DOHH2 (cell line): ENCODE data around the gene DCTPP1.
A peak's percentile ranks its signal among the peaks of the same experiment; 100 is the strongest.

ENCODE experiments used
- H3F3A ChIP-seq: fragments of 200-600 bp; sonication (generic), shearing (Covaris generic); 2 replicates; pipeline ENCODE4 v1.6.0; 2016; ENCODE audit warnings: antibody characterized with exemption, mild to moderate bottlenecking; ENCODE audit not compliant: control insufficient read depth, insufficient read depth
- H3K27ac ChIP-seq: fragments of 200-600 bp; sonication (generic); 2 replicates; pipeline ENCODE4 v1.5.1; 2014; ENCODE audit warnings: low read depth, mild to moderate bottlenecking, low read length, moderate library complexity
- H3K27me3 ChIP-seq: fragments of 200-600 bp; sonication (generic); 2 replicates; pipeline ENCODE4 v1.6.1; 2014; ENCODE audit warnings: mild to moderate bottlenecking, low read length, mixed read lengths; ENCODE audit not compliant: control insufficient read depth
- H3K36me3 ChIP-seq: fragments of 200-600 bp; sonication (generic); 2 replicates; pipeline ENCODE4 v1.6.1; 2014; ENCODE audit warnings: mild to moderate bottlenecking, low read length, moderate library complexity, mixed read lengths; ENCODE audit not compliant: control insufficient read depth
- H3K4me1 ChIP-seq: fragments of 200-600 bp; sonication (generic); 2 replicates; pipeline ENCODE4 v1.6.1; 2014; ENCODE audit warnings: mild to moderate bottlenecking, low read length, mixed read lengths; ENCODE audit not compliant: control insufficient read depth
- H3K4me2 ChIP-seq: fragments of 200-600 bp; sonication (generic); 2 replicates; pipeline ENCODE4 v1.6.0; 2014; ENCODE audit warnings: mild to moderate bottlenecking, low read length, moderate library complexity
- H3K4me3 ChIP-seq: fragments of 200-600 bp; sonication (generic); 2 replicates; pipeline ENCODE4 v1.5.1; 2014; ENCODE audit warnings: mild to moderate bottlenecking, low read length, mixed read lengths
- H3K79me2 ChIP-seq: fragments of 200-600 bp; sonication (generic); 2 replicates; pipeline ENCODE4 v1.6.1; 2014; ENCODE audit warnings: mild to moderate bottlenecking, low read length, mixed read lengths; ENCODE audit not compliant: control insufficient read depth
- H3K9me2 ChIP-seq: fragments of 200-600 bp; sonication (generic); replicated peaks from 2 replicates; pipeline ENCODE4 v1.6.1; 2014; ENCODE audit warnings: mild to moderate bottlenecking, low read length, mixed read lengths; ENCODE audit not compliant: control insufficient read depth
- H3K9me3 ChIP-seq: fragments of 200-600 bp; sonication (generic); 2 replicates; pipeline ENCODE4 v1.6.1; 2014; ENCODE audit warnings: antibody characterized with exemption, low read length, mixed read lengths; ENCODE audit not compliant: control insufficient read depth, insufficient read depth
- H4K20me1 ChIP-seq: fragments of 200-600 bp; sonication (generic); 2 replicates; pipeline ENCODE4 v1.6.0; 2014; ENCODE audit warnings: low read depth, mild to moderate bottlenecking, antibody characterized with exemption, low read length, moderate library complexity; ENCODE audit not compliant: control insufficient read depth, insufficient read depth
- EZH2phosphoT487 ChIP-seq: fragments of 200-600 bp; sonication (generic); IDR thresholded peaks from 2 replicates; pipeline ENCODE4 v1.6.1; 2017; ENCODE audit warnings: borderline replicate concordance, mild to moderate bottlenecking, antibody characterized with exemption, low read length, moderate library complexity, mixed read lengths
- TF ChIP-seq, protein P1 (sequence below): fragments of 200-600 bp; sonication (generic); IDR thresholded peaks from one replicate; pipeline ENCODE4 v1.5.1; 2014; ENCODE audit warnings: antibody characterized with exemption, mild to moderate bottlenecking, low read depth, low read length; ENCODE audit not compliant: poor library complexity, severe bottlenecking

Gene DCTPP1

DNA sequence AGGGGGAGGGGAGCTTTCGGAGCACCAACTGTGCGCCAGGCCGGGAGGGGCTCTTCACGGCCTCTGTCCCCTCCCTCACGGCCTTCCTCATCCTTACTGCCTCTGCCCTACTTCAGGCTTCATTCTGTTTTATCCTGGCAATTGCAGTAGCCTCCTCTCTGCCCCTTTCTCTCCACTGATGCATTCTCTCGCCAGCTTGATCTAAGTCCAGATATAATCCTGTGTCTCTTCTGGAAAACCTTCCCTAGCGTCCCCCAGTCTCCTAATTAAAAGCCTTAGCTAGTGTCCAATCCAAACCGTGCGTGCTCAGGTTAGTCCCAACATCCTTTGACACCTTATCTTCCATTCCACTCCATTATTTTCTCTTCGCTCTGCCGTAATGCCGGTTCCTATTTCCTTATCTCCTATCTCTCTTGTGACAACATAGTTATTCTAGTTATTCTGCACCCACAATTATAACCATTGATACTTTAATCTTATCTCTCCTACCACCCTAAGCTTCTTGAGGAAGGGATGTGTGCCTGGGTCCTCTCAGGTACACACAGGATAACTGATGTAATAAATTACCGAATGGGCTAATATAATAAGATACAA is 33.7 kb downstream of the DCTPP1 start:
- Histone ChIP-seq H3K79me2 (peaks cover 28% of the 10 kb centered on the region), H3K36me3 (peaks cover 31% of the 10 kb centered on the region), H3K9me3 (no peaks in the 10 kb centered on the region), H3K9me2 (no peaks in the 10 kb centered on the region), H3K27ac (peak overlapping the region; percentile 49; the same call in 1 of the 2 replicates), H3K4me3 (peak overlapping the region; percentile 99), H3K27me3 (no peaks in the 10 kb centered on the region), H3K4me2 (peak overlapping the region; percentile 97), H3F3A (peaks cover 4% of the 10 kb centered on the region), H3K4me1 (peaks cover 40% of the 10 kb centered on the region), H4K20me1 (peaks cover 3% of the 10 kb centered on the region; the same call in 1 of the 2 replicates)
- TF ChIP-seq, protein P1, sequence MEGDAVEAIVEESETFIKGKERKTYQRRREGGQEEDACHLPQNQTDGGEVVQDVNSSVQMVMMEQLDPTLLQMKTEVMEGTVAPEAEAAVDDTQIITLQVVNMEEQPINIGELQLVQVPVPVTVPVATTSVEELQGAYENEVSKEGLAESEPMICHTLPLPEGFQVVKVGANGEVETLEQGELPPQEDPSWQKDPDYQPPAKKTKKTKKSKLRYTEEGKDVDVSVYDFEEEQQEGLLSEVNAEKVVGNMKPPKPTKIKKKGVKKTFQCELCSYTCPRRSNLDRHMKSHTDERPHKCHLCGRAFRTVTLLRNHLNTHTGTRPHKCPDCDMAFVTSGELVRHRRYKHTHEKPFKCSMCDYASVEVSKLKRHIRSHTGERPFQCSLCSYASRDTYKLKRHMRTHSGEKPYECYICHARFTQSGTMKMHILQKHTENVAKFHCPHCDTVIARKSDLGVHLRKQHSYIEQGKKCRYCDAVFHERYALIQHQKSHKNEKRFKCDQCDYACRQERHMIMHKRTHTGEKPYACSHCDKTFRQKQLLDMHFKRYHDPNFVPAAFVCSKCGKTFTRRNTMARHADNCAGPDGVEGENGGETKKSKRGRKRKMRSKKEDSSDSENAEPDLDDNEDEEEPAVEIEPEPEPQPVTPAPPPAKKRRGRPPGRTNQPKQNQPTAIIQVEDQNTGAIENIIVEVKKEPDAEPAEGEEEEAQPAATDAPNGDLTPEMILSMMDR, result no peak
- no peak for TF ChIP-seq EZH2phosphoT487

DNA sequence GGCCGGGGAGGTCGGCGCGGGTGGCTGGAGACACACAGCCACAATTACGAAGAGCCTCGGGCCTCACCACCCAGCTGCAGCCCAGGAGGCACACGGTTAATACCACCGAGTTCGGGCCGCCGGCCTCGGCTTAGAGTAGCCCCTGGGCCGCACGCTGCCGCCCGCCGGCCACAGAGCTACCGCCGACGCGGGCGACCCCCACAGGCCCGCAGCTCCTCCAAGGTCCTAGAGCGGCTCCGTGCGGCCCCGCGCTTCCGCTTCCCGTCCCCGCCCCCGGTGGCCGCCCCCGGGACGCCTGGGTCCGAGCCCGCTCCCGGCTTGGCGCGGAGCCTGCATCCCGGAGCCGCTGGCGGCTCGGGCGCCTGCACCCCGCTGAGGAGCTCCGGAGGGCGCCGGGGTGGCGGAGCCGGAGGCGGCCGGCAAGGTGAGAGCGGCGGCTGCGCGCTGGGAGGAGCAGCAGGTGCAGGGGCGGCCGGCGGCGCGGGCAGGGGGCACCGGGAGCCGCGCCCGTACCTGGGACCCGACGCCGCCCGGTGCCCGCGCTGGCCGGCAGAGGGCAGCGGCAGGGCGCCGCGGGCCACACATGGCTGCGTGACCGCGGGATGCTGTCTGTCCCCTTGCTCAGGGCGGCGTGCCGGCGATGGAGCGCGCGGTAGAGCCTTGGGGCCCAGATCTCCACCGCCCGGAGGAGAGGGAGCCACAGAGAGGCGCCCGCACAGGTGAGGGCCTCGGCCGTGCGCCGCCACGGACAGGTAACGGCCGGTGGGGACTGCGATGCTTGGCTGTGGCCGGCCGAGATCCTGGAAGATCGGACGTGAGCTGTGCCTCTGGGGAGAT is 34.5 kb downstream of the DCTPP1 start, which contains the start of gene ZNF48:
Gene ZNF48 (plus strand): TSS at position 266 of the 837 bp plus-strand sequence. CDS start 375 bp downstream, at position 641.
- no peaks in the 10 kb centered on the region for H3K9me2 ChIP-seq
- peak within 1 kb of the TSS; percentile 97 for H3K4me2 ChIP-seq
- no peaks in the 10 kb centered on the region for H3K27me3 ChIP-seq
- H3K36me3 ChIP-seq, result peaks cover 31% of the 10 kb centered on the region
- H3K4me1 ChIP-seq, result peaks cover 38% of the 10 kb centered on the region
- H3K27ac ChIP-seq, result peak within 1 kb of the TSS; percentile 49
- H3K9me3 ChIP-seq, result no peaks in the 10 kb centered on the region
- TF ChIP-seq, protein P1, result peak; percentile 10
- TF ChIP-seq EZH2phosphoT487, result no peak
- peaks cover 28% of the 10 kb centered on the region for H3K79me2 ChIP-seq
- peak within 1 kb of the TSS; percentile 99 for H3K4me3 ChIP-seq
- H3F3A ChIP-seq, result peaks cover 4% of the 10 kb centered on the region
- peaks cover 3% of the 10 kb centered on the region; the same call in 1 of the 2 replicates for H4K20me1 ChIP-seq

DNA sequence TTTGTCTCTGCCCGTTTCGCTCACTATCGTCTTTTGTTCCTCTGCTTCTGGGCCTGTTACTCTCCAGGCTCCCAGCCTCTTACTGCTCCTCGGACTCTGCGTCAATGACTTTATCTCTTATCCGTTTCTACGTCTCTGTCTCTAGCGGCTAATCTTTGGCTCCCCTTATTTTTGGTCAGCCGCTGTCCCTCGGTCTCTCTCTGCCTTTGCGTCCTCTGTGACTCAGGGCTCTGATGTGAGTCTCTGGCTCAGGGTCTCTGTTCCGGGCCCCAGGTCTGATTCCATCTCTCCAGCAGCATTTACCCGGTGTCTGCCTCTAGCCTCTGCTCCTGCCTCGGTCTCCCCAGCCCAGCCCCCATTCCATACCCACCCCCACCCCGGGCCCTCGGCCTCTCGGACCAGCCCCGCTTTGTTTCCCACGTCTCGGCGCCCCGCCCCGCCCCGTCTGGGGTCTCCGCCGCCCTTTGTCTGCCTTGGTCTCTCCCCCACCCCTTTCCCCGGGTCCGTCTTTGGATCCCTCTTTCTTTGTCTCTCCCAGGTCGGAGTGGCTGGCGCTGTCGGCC is 35.2 kb downstream of the DCTPP1 start:
- peaks cover 5% of the 10 kb centered on the region for H3F3A ChIP-seq
- H3K4me2 ChIP-seq, result peak overlapping the region; percentile 97
- H3K79me2 ChIP-seq, result peaks cover 28% of the 10 kb centered on the region
- H4K20me1 ChIP-seq, result peaks cover 3% of the 10 kb centered on the region; the same call in 1 of the 2 replicates
- no peaks in the 10 kb centered on the region for H3K9me3 ChIP-seq
- peaks cover 37% of the 10 kb centered on the region for H3K4me1 ChIP-seq
- TF ChIP-seq, protein P1, result no peak
- TF ChIP-seq EZH2phosphoT487, result no peak
- H3K4me3 ChIP-seq, result peak overlapping the region; percentile 99
- peaks cover 30% of the 10 kb centered on the region for H3K36me3 ChIP-seq
- no peaks in the 10 kb centered on the region for H3K27me3 ChIP-seq
- no peaks in the 10 kb centered on the region for H3K9me2 ChIP-seq
- peak overlapping the region; percentile 45 for H3K27ac ChIP-seq
